ENCODE results near the gene ZMAT2. TPM values are rescaled to one million over a fixed set of nuclear protein-coding genes. Genes with fewer than 3 reads are reported as not detected.

ZMAT2 gene
- polyA plus RNA-seq, 1 donor (not counting 4 experiments of a cell fraction or from before 2014, with no cell fraction given): 75.0 TPM

- Histone ChIP-seq H3K4me3 (ENCODE audit: control insufficient read depth in 2 of 3, extremely low read depth in 1 of 3, insufficient read depth in 2 of 3, low read depth in 1 of 3, low read length in 3 of 3) (no peak overlapping the region), H3K4me1 (ENCODE audit: control insufficient read depth, extremely low read depth, insufficient read depth, low read length) (no peaks in the 10 kb centered on the region), H3K9me3 (ENCODE audit: control insufficient read depth, low read depth, low read length) (no peaks in the 10 kb centered on the region), H3K9ac (ENCODE audit: control insufficient read depth, extremely low read depth, insufficient read depth, low read length) (no peak overlapping the region), H2AFZ (ENCODE audit: control insufficient read depth, low read length) (no peak overlapping the region), H3K79me2 (ENCODE audit: control insufficient read depth, insufficient read depth, low read length) (no peaks in the 10 kb centered on the region), H4K20me1 (ENCODE audit: control insufficient read depth, extremely low read depth, insufficient read depth, low read length) (no peaks in the 10 kb centered on the region), H3K4me2 (ENCODE audit: control insufficient read depth, extremely low read depth, insufficient read depth, low read depth, low read length) (no peak overlapping the region), H3K27ac (ENCODE audit: control insufficient read depth, insufficient read depth, low read length) (no peak overlapping the region), H3K9me1 (ENCODE audit: control insufficient read depth, extremely low read depth, insufficient read depth, low read length) (no peaks in the 10 kb centered on the region), H3K27me3 (ENCODE audit: control insufficient read depth, extremely low read depth, insufficient read depth, low read length) (no peaks in the 10 kb centered on the region), H3K36me3 (ENCODE audit: control insufficient read depth in 2 of 2, extremely low read depth in 1 of 2, insufficient read depth in 2 of 2, low read length in 2 of 2) (no peaks in the 10 kb centered on the region)
- dilution Hi-C loops (cut with MboI; ENCODE audit: extremely low pct_ligation_motif_present, low sequenced_read_pairs): no loop called here
- FAIRE-seq (no peak), DNase-seq (ENCODE audit: low read depth, low spot score) (no peak)
- no peak for TF ChIP-seq EZH2 (IDR thresholded peaks at IDR 0.05; ENCODE audit: low read length)
- no peak for TF ChIP-seq CTCF (optimal IDR thresholded peaks at IDR 0.05 in 1 of 3, IDR thresholded peaks at IDR 0.05 in 1 of 3, conservative IDR thresholded peaks at IDR 0.05 in 1 of 3; ENCODE audit: extremely low read depth in 1 of 3, insufficient read depth in 2 of 3, low read length in 3 of 3)
Observed at GRCh38 chr5:140753561-140753960, 53.3 kb downstream of the ZMAT2 start.

Small RNA genes lying within 50 kb of the gene (small RNA-seq; reads per million reads assigned to genes)
- gene VTRNA1-1 (ENCODE audit: insufficient read length in 3 of 3, low read depth in 3 of 3, low replicate concordance in 1 of 3): 0.94 to 98.1 (median 33.6) reads per million in 3 experiments
- gene VTRNA1-2 (ENCODE audit: insufficient read length in 3 of 3, low read depth in 3 of 3, low replicate concordance in 1 of 3): 0.47 to 83.7 (median 41.2) reads per million in 3 experiments
- gene VTRNA1-3 (ENCODE audit: insufficient read length in 3 of 3, low read depth in 3 of 3, low replicate concordance in 1 of 3): 0.47 to 8.3 (median 2.3) reads per million in 3 experiments

Other genes with a start within 250 kb of the ZMAT2 start
- 4.9 to 7.7 TPM (median 5.2 TPM) in 3 replicates for gene EIF4EBP3, start 152.8 kb upstream of the ZMAT2 start, polyA plus RNA-seq
- gene SRA1, start 143.0 kb upstream of the ZMAT2 start, polyA plus RNA-seq: 19.3 to 48.3 TPM (median 32.4 TPM) in 3 replicates
- 6.7 to 12.4 TPM (median 7.1 TPM) in 3 replicates for gene APBB3, start 135.8 kb upstream of the ZMAT2 start, polyA plus RNA-seq
- 63.1 to 95.7 TPM (median 63.5 TPM) in 3 replicates for gene SLC35A4, start 135.6 kb upstream of the ZMAT2 start, polyA plus RNA-seq
- 0.06 to 0.19 TPM (median 0.18 TPM) in 3 replicates for gene CD14, start 67.3 kb upstream of the ZMAT2 start, polyA plus RNA-seq
- 7.6 to 9.2 TPM (median 7.9 TPM) in 3 replicates for gene TMCO6, start 61.0 kb upstream of the ZMAT2 start, polyA plus RNA-seq
- gene NDUFA2, start 52.8 kb upstream of the ZMAT2 start, polyA plus RNA-seq: 65.6 to 143 TPM (median 101 TPM) in 3 replicates
- 76.4 to 119 TPM (median 118 TPM) in 3 replicates for gene IK, start 52.6 kb upstream of the ZMAT2 start, polyA plus RNA-seq
- 21.6 to 29.3 TPM (median 22.1 TPM) in 3 replicates for gene WDR55, start 35.5 kb upstream of the ZMAT2 start, polyA plus RNA-seq
- 0.22 to 0.48 TPM (median 0.23 TPM) in 3 replicates for gene DND1, start 26.9 kb upstream of the ZMAT2 start, polyA plus RNA-seq
- 72.0 to 115 TPM (median 87.8 TPM) in 3 replicates for gene HARS1, start 9.1 kb upstream of the ZMAT2 start, polyA plus RNA-seq
- 36.8 to 44.5 TPM (median 40.3 TPM) in 3 replicates for gene HARS2, start 9.0 kb upstream of the ZMAT2 start, polyA plus RNA-seq
- 0.03 to 0.07 TPM (median 0.06 TPM) in 3 replicates for gene PCDHA1, start 85.7 kb downstream of the ZMAT2 start, polyA plus RNA-seq
- gene PCDHA2, start 94.4 kb downstream of the ZMAT2 start, polyA plus RNA-seq: 0.01 TPM in 1 of 3 replicates, not detected in the others
- gene PCDHA3, start 100.6 kb downstream of the ZMAT2 start, polyA plus RNA-seq: 0.01 to 0.02 TPM in 2 of 3 replicates, not detected in the other
- gene PCDHA4, start 106.6 kb downstream of the ZMAT2 start, polyA plus RNA-seq: 0.01 to 0.15 TPM (median 0.07 TPM) in 3 replicates
- 0.01 TPM in 1 of 3 replicates, not detected in the others for gene PCDHA5, start 121.2 kb downstream of the ZMAT2 start, polyA plus RNA-seq
- 0.03 to 0.14 TPM (median 0.04 TPM) in 3 replicates for gene PCDHA6, start 127.5 kb downstream of the ZMAT2 start, polyA plus RNA-seq
- gene PCDHA7, start 133.8 kb downstream of the ZMAT2 start, polyA plus RNA-seq: 0.02 to 0.05 TPM (median 0.04 TPM) in 3 replicates
- gene PCDHA8, start 140.7 kb downstream of the ZMAT2 start, polyA plus RNA-seq: not detected in 3 replicates
- 0.01 TPM in 1 of 3 replicates, not detected in the others for gene PCDHA9, start 147.9 kb downstream of the ZMAT2 start, polyA plus RNA-seq
- gene PCDHA10, start 155.4 kb downstream of the ZMAT2 start, polyA plus RNA-seq: 0.03 to 0.06 TPM (median 0.05 TPM) in 3 replicates
- 0.12 to 0.28 TPM in 2 of 3 replicates, not detected in the other for gene PCDHA11, start 168.5 kb downstream of the ZMAT2 start, polyA plus RNA-seq
- 0.04 to 0.40 TPM (median 0.07 TPM) in 3 replicates for gene PCDHA12, start 174.9 kb downstream of the ZMAT2 start, polyA plus RNA-seq
- 0.04 to 0.12 TPM in 2 of 3 replicates, not detected in the other for gene PCDHA13, start 181.7 kb downstream of the ZMAT2 start, polyA plus RNA-seq
- 0.14 to 0.64 TPM (median 0.45 TPM) in 3 replicates for gene PCDHAC1, start 225.9 kb downstream of the ZMAT2 start, polyA plus RNA-seq

Measured in keratinocyte (primary cell).